Measurements from ENCODE around the gene TKTL1. TPM values are rescaled to one million over a fixed set of nuclear protein-coding genes. Genes with fewer than 3 reads are reported as not detected.

TKTL1 gene
- polyA plus RNA-seq, 1 donor from 2014 or later: 0.14 TPM

- Histone ChIP-seq H3K9me2 (ENCODE audit: insufficient read depth, low read length) (no peaks in the 10 kb centered on the region), H3K27ac (ENCODE audit: low read length) (no peak overlapping the region), H3F3A (ENCODE audit: insufficient read depth, low read length, poor library complexity, severe bottlenecking) (no peaks in the 10 kb centered on the region), H3K27me3 (ENCODE audit: insufficient read depth, low read depth, low read length) (no peaks in the 10 kb centered on the region), H3K9ac (ENCODE audit: low read length) (no peak overlapping the region), H3K4me2 (ENCODE audit: low read length) (no peak overlapping the region), H2AFZ (ENCODE audit: low read depth, low read length) (no peak overlapping the region), H3K36me3 (ENCODE audit: insufficient read depth, low read length) (no peaks in the 10 kb centered on the region), H3K79me2 (replicated peaks; ENCODE audit: insufficient read depth, low read length) (no peaks in the 10 kb centered on the region), H4K20me1 (ENCODE audit: insufficient read depth) (no peaks in the 10 kb centered on the region), H3K9me3 (ENCODE audit: low read length) (no peaks in the 10 kb centered on the region), H3K4me3 (ENCODE audit: low read length) (no peak overlapping the region)
- no peak for TF ChIP-seq SMC3 (conservative IDR thresholded peaks at IDR 0.05; ENCODE audit: poor library complexity)
- no peak for TF ChIP-seq MXI1 (conservative IDR thresholded peaks at IDR 0.05; ENCODE audit: poor library complexity, severe bottlenecking)
- TF ChIP-seq RAD21 (conservative IDR thresholded peaks at IDR 0.05): no peak
- TF ChIP-seq, protein P1, sequence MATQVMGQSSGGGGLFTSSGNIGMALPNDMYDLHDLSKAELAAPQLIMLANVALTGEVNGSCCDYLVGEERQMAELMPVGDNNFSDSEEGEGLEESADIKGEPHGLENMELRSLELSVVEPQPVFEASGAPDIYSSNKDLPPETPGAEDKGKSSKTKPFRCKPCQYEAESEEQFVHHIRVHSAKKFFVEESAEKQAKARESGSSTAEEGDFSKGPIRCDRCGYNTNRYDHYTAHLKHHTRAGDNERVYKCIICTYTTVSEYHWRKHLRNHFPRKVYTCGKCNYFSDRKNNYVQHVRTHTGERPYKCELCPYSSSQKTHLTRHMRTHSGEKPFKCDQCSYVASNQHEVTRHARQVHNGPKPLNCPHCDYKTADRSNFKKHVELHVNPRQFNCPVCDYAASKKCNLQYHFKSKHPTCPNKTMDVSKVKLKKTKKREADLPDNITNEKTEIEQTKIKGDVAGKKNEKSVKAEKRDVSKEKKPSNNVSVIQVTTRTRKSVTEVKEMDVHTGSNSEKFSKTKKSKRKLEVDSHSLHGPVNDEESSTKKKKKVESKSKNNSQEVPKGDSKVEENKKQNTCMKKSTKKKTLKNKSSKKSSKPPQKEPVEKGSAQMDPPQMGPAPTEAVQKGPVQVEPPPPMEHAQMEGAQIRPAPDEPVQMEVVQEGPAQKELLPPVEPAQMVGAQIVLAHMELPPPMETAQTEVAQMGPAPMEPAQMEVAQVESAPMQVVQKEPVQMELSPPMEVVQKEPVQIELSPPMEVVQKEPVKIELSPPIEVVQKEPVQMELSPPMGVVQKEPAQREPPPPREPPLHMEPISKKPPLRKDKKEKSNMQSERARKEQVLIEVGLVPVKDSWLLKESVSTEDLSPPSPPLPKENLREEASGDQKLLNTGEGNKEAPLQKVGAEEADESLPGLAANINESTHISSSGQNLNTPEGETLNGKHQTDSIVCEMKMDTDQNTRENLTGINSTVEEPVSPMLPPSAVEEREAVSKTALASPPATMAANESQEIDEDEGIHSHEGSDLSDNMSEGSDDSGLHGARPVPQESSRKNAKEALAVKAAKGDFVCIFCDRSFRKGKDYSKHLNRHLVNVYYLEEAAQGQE (IDR thresholded peaks at IDR 0.05; ENCODE audit: borderline replicate concordance): no peak
- TF ChIP-seq EZH2 (IDR thresholded peaks at IDR 0.05; ENCODE audit: borderline replicate concordance, insufficient read depth, low read length, poor library complexity, severe bottlenecking): no peak
- TF ChIP-seq EP300 (conservative IDR thresholded peaks at IDR 0.05; ENCODE audit: poor library complexity, severe bottlenecking): no peak
- no peak for TF ChIP-seq POLR2AphosphoS5 (IDR thresholded peaks at IDR 0.05)
- no peak for TF ChIP-seq TAF1 (IDR thresholded peaks at IDR 0.05; ENCODE audit: low read depth)
- TF ChIP-seq, protein P2, sequence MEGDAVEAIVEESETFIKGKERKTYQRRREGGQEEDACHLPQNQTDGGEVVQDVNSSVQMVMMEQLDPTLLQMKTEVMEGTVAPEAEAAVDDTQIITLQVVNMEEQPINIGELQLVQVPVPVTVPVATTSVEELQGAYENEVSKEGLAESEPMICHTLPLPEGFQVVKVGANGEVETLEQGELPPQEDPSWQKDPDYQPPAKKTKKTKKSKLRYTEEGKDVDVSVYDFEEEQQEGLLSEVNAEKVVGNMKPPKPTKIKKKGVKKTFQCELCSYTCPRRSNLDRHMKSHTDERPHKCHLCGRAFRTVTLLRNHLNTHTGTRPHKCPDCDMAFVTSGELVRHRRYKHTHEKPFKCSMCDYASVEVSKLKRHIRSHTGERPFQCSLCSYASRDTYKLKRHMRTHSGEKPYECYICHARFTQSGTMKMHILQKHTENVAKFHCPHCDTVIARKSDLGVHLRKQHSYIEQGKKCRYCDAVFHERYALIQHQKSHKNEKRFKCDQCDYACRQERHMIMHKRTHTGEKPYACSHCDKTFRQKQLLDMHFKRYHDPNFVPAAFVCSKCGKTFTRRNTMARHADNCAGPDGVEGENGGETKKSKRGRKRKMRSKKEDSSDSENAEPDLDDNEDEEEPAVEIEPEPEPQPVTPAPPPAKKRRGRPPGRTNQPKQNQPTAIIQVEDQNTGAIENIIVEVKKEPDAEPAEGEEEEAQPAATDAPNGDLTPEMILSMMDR (IDR thresholded peaks at IDR 0.05; ENCODE audit: poor library complexity, severe bottlenecking): no peak
Measured at GRCh38 chrX:154310616-154311536, 15.3 kb downstream of the TKTL1 start.

GRCh38 chrX:154312116-154312515 is 16.5 kb downstream of the TKTL1 start:
- no peak overlapping the region for H2AFZ ChIP-seq (ENCODE audit: low read depth, low read length)
- TF ChIP-seq TAF1 (IDR thresholded peaks at IDR 0.05; ENCODE audit: low read depth): no peak
- TF ChIP-seq, protein P2 (IDR thresholded peaks at IDR 0.05; ENCODE audit: poor library complexity, severe bottlenecking): no peak
- TF ChIP-seq MXI1 (conservative IDR thresholded peaks at IDR 0.05; ENCODE audit: poor library complexity, severe bottlenecking): no peak
- H4K20me1 ChIP-seq (ENCODE audit: insufficient read depth): no peaks in the 10 kb centered on the region
- H3K36me3 ChIP-seq (ENCODE audit: insufficient read depth, low read length): no peaks in the 10 kb centered on the region
- no peaks in the 10 kb centered on the region for H3K9me3 ChIP-seq (ENCODE audit: low read length)
- H3K27me3 ChIP-seq (ENCODE audit: insufficient read depth, low read depth, low read length): no peaks in the 10 kb centered on the region
- no peaks in the 10 kb centered on the region for H3F3A ChIP-seq (ENCODE audit: insufficient read depth, low read length, poor library complexity, severe bottlenecking)
- no peaks in the 10 kb centered on the region for H3K9me2 ChIP-seq (ENCODE audit: insufficient read depth, low read length)
- no peak overlapping the region for H3K9ac ChIP-seq (ENCODE audit: low read length)
- no peak overlapping the region for H3K27ac ChIP-seq (ENCODE audit: low read length)
- H3K4me3 ChIP-seq (ENCODE audit: low read length): no peak overlapping the region
- no peaks in the 10 kb centered on the region for H3K79me2 ChIP-seq (replicated peaks; ENCODE audit: insufficient read depth, low read length)
- H3K4me2 ChIP-seq (ENCODE audit: low read length): no peak overlapping the region

Data from neural cell (in vitro differentiated cells).